Liver (tissue), 9 donors: ENCODE data around the gene TSR2. TPM values are rescaled to one million over a fixed set of nuclear protein-coding genes. Genes with fewer than 3 reads are reported as not detected.
A peak's percentile ranks its signal among the peaks of the same experiment; 100 is the strongest.

Experiments
- DNase-seq: peaks from one replicate; pipeline ENCODE4 v3.0.0-alpha.2; 2017; ENCODE audit warnings: low spot score
- H3K27ac ChIP-seq, 2 donors: one replicate each; pipeline ENCODE4 v1.7.0; 2013; ENCODE audit warnings: inconsistent platforms in 2 of 2, low read length in 2 of 2, control low read depth in 1 of 2, low read depth in 1 of 2, mild to moderate bottlenecking in 1 of 2
- H3K27me3 ChIP-seq, 4 donors: one replicate each; pipeline versions ENCODE4 v1.6.1 to v1.7.0; 2013; ENCODE audit warnings: low read length in 3 of 4, inconsistent platforms in 1 of 4, mild to moderate bottlenecking in 1 of 4, moderate library complexity in 1 of 4; ENCODE audit not compliant: control insufficient read depth in 4 of 4, insufficient read depth in 4 of 4
- H3K36me3 ChIP-seq, 4 donors: one replicate each; pipeline versions ENCODE4 v1.6.1 to v1.7.0; 2013; ENCODE audit warnings: low read length in 3 of 4, mild to moderate bottlenecking in 3 of 4, low read depth in 1 of 4, moderate library complexity in 1 of 4; ENCODE audit not compliant: control insufficient read depth in 4 of 4, insufficient read depth in 3 of 4
- H3K4me1 ChIP-seq, 4 donors: one replicate each; pipeline versions ENCODE4 v1.6.1 to v1.7.0; 2013; ENCODE audit warnings: low read length in 3 of 4, mild to moderate bottlenecking in 3 of 4, moderate library complexity in 1 of 4; ENCODE audit not compliant: control insufficient read depth in 4 of 4, insufficient read depth in 4 of 4
- H3K4me3 ChIP-seq, 3 donors: one replicate each; pipeline versions ENCODE4 v1.6.1 to v1.7.0; 2013; ENCODE audit warnings: low read length in 3 of 3, control low read depth in 1 of 3, low read depth in 1 of 3, mild to moderate bottlenecking in 1 of 3
- H3K9ac ChIP-seq, 2 donors: one replicate each; pipeline ENCODE4 v1.7.0; 2013; ENCODE audit warnings: low read length in 2 of 2, mild to moderate bottlenecking in 2 of 2, moderate library complexity in 2 of 2, control low read depth in 1 of 2, low read depth in 1 of 2
- H3K9me3 ChIP-seq, 4 donors: one replicate each; pipeline versions ENCODE4 v1.6.1 to v1.7.0; 2013; ENCODE audit warnings: low read length in 3 of 4; ENCODE audit not compliant: control insufficient read depth in 4 of 4
- EGR1 ChIP-seq, 2 donors: IDR thresholded peaks; 2 replicates each; pipeline ENCODE4 v1.6.1; 2016 to 2018; ENCODE audit warnings: antibody characterized with exemption in 2 of 2, low read depth in 2 of 2
- FOXA1 ChIP-seq: IDR thresholded peaks from 2 replicates; pipeline ENCODE4 v1.6.1; 2016; ENCODE audit warnings: antibody characterized with exemption
- FOXA2 ChIP-seq: IDR thresholded peaks from 2 replicates; pipeline ENCODE4 v1.6.1; 2016; ENCODE audit warnings: antibody characterized with exemption
- GABPA ChIP-seq, 2 donors: IDR thresholded peaks in 1 of 2; conservative IDR thresholded peaks in 1 of 2; 2 replicates each; pipeline ENCODE4 v1.6.1; 2016; ENCODE audit warnings: antibody characterized with exemption in 2 of 2, mild to moderate bottlenecking in 1 of 2, moderate library complexity in 1 of 2
- HNF4A ChIP-seq, 2 donors: conservative IDR thresholded peaks; 2 replicates each; pipeline ENCODE4 v1.6.1; 2016; ENCODE audit warnings: antibody characterized with exemption in 2 of 2, mild to moderate bottlenecking in 2 of 2
- HNF4G ChIP-seq: IDR thresholded peaks from 2 replicates; pipeline ENCODE4 v1.6.1; 2016; ENCODE audit warnings: antibody characterized with exemption
- JUND ChIP-seq, 2 donors: IDR thresholded peaks; 2 replicates each; pipeline ENCODE4 v1.6.1; 2016; ENCODE audit warnings: antibody characterized with exemption in 2 of 2
- RAD21 ChIP-seq, 2 donors: IDR thresholded peaks; 2 replicates each; pipeline ENCODE4 v1.6.1; 2016; ENCODE audit warnings: antibody characterized with exemption in 2 of 2, mild to moderate bottlenecking in 2 of 2
- RXRA ChIP-seq, 2 donors: IDR thresholded peaks; 2 replicates each; pipeline ENCODE4 v1.6.1; 2017 to 2018; ENCODE audit warnings: antibody characterized with exemption in 2 of 2, mild to moderate bottlenecking in 1 of 2
- SP1 ChIP-seq: IDR thresholded peaks from 2 replicates; pipeline ENCODE4 v1.6.1; 2018; ENCODE audit warnings: antibody characterized with exemption, mild to moderate bottlenecking
- WGBS: extraction: QIAGEN DNeasy Blood & Tissue Kit; methylation state at CpG from one replicate; pipeline ENCODE4 v1.1.7; 2013; 5-methylcytosine and 5-hydroxymethylcytosine counted together
- polyA plus RNA-seq, 2 donors: library from polyadenylated mRNA; stranded (reverse) in 1 of 2; unstranded in 1 of 2; fragments of 200-250 nt in 1 of 2; fragments of >200 nt in 1 of 2; fragmentation: Nextera tagmentation in 1 of 2; extraction: Ambion mirVana in 1 of 2; gene quantifications; one replicate each; pipeline versions ENCODE4 v1.2.1 to v1.2.3, GENCODE V29; 2013 to 2015
- total RNA-seq, 2 donors: library from RNA; depleted of rRNA; stranded (reverse); fragments of >200 nt; gene quantifications; one replicate each; pipeline ENCODE4 v1.2.3, GENCODE V29; 2014
- TF ChIP-seq, protein P1 (sequence below): IDR thresholded peaks from 2 replicates; pipeline ENCODE4 v1.6.1; 2016; ENCODE audit warnings: antibody characterized with exemption
- TF ChIP-seq, protein P2 (sequence below): IDR thresholded peaks from 2 replicates; pipeline ENCODE4 v1.6.1; 2016; ENCODE audit warnings: antibody characterized with exemption
- TF ChIP-seq, protein P3 (sequence below): fragments of 150-350 bp; IDR thresholded peaks from 2 replicates; pipeline ENCODE4 v1.5.1; 2017; ENCODE audit warnings: improper control_type of control experiment, low read depth, low read length; ENCODE audit not compliant: missing input control
- donor health status: healthy.
- donor health status: healthy.
- donor health status: healthy.
- donor health status: healthy.
- donor health status: healthy.

TSR2 gene
- total and polyA plus RNA-seq, 4 donors, result 7.9 to 22.1 (median 14.1) TPM

DNA sequence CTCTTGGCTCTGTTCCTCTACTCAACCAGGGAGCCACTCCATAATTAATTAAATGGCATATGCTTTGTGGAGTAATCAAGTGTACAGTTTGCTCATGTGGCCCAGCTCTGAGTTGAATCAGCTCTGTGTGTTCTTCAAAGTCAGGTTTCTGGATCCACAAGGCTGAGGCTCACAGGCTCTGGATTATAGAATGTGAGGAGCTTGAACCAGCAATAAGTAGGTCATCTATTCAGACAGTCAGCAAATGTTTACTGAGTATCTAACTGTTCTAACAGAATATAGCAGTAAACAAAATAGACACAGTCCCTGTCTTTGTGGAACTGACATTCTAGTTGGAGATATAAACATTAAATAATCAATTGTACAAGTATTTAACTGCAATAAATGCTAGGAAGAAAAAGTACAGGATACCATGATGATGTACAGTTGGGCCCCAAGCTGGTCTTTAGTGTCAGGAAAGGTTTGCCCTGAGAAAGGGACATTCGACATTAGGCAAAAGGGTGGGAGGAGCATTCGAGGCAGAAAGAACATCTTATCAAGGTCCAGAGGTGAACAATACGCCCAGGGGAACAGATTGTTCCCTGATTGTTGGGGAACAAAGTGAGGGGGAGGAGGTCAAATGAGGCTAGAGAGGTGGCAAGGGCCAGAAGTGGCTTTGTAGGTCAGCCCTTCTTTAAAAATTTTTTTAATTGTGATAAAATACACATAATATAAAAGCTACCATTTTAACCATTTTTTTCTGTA, 20.5 kb upstream of the TSR2 start (continued):
- TF ChIP-seq, protein P1, sequence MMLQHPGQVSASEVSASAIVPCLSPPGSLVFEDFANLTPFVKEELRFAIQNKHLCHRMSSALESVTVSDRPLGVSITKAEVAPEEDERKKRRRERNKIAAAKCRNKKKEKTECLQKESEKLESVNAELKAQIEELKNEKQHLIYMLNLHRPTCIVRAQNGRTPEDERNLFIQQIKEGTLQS, result no peak

DNA sequence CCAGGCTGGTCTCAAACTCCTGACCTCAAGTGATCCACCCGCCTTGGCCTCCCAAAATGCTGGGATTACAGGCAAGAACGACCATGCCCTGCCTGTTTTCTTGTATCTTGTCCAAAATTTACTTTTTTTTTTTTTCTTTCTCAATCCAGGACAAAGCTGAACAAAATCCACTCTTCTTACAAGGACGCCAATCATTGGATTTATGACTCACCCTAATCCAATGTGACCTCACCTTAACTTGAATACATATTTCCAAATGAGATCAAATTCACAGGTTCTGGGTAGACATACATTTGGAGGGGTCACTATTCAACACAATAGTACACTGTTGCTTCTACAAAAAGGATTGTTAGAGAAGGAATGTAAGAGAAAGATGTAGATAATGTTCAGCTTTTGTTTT, 18.0 kb upstream of the TSR2 start:
- no peaks in the 10 kb centered on the region for H3K36me3 ChIP-seq
- peaks cover 0 to 6% (median 3%) of the 10 kb centered on the region in 4 donors for H3K4me1 ChIP-seq
- TF ChIP-seq RAD21 (IDR thresholded peaks at IDR 0.05) (no peak), RXRA (IDR thresholded peaks at IDR 0.05) (peak in 1 of 2 donors; percentile 70), SP1 (no peak), JUND (IDR thresholded peaks at IDR 0.05) (peak; percentile 43 to 74), EGR1 (IDR thresholded peaks at IDR 0.05; ENCODE audit: low read depth in 2 of 2) (no peak), GABPA (IDR thresholded peaks at IDR 0.05 in 1 of 2, conservative IDR thresholded peaks at IDR 0.05 in 1 of 2) (no peak), HNF4A (conservative IDR thresholded peaks at IDR 0.05) (peak in 1 of 2 donors; percentile 20)
- TF ChIP-seq, protein P2, sequence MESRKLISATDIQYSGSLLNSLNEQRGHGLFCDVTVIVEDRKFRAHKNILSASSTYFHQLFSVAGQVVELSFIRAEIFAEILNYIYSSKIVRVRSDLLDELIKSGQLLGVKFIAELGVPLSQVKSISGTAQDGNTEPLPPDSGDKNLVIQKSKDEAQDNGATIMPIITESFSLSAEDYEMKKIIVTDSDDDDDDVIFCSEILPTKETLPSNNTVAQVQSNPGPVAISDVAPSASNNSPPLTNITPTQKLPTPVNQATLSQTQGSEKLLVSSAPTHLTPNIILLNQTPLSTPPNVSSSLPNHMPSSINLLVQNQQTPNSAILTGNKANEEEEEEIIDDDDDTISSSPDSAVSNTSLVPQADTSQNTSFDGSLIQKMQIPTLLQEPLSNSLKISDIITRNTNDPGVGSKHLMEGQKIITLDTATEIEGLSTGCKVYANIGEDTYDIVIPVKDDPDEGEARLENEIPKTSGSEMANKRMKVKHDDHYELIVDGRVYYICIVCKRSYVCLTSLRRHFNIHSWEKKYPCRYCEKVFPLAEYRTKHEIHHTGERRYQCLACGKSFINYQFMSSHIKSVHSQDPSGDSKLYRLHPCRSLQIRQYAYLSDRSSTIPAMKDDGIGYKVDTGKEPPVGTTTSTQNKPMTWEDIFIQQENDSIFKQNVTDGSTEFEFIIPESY, result no peak
- WGBS, result 39% methylated on average over 3 of the region's 3 CpGs
- no peak for DNase-seq
- H3K9ac ChIP-seq, result no peak overlapping the region
- H3K9me3 ChIP-seq, result no peaks in the 10 kb centered on the region
- H3K27me3 ChIP-seq, result no peaks in the 10 kb centered on the region
- no peak overlapping the region for H3K4me3 ChIP-seq
- H3K27ac ChIP-seq, result no peak overlapping the region

DNA sequence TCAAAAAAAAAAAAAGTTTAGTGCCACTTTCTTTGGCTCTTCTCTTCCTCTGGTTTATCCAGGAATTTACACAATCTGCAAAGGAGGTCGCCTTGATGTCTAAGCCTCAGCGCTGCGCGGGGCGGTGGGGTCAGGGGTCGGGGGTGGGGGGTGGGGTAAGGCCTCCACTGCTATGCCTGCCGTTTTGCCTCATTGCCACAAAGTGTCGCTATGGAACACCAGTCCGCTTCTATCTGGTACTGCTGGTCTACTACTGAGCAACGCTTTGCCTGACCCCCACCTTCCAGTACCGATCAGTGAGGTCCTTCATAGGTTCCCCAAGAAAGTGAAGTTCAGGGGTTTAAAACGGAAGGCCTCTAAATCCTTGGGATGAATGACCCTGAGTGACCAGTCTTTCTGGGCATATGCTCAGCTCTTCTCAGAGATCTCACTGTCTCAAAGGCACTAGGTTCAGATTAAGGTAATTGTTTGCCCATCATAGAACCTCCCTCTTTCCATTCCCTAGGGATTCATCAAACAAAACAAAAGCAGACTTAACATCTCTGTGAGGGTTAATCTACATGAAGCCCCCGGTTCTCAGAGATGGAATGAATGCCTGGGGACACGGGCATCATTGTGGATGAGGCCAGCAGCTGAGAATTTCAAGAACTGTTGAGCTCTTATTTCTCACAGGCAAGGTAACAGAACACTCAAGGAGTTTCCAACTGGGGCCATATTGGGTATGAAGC, 16.9 kb upstream of the TSR2 start:
- no peak for DNase-seq
- H3K9me3 ChIP-seq, result no peaks in the 10 kb centered on the region
- H3K4me3 ChIP-seq, result no peak overlapping the region
- H3K36me3 ChIP-seq, result no peaks in the 10 kb centered on the region
- TF ChIP-seq, protein P1, result no peak
- TF ChIP-seq RXRA (IDR thresholded peaks at IDR 0.05), result no peak
- TF ChIP-seq FOXA2, result no peak
- TF ChIP-seq FOXA1, result no peak
- TF ChIP-seq, protein P3, sequence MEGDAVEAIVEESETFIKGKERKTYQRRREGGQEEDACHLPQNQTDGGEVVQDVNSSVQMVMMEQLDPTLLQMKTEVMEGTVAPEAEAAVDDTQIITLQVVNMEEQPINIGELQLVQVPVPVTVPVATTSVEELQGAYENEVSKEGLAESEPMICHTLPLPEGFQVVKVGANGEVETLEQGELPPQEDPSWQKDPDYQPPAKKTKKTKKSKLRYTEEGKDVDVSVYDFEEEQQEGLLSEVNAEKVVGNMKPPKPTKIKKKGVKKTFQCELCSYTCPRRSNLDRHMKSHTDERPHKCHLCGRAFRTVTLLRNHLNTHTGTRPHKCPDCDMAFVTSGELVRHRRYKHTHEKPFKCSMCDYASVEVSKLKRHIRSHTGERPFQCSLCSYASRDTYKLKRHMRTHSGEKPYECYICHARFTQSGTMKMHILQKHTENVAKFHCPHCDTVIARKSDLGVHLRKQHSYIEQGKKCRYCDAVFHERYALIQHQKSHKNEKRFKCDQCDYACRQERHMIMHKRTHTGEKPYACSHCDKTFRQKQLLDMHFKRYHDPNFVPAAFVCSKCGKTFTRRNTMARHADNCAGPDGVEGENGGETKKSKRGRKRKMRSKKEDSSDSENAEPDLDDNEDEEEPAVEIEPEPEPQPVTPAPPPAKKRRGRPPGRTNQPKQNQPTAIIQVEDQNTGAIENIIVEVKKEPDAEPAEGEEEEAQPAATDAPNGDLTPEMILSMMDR, result no peak
- no peak for TF ChIP-seq HNF4G
- no peak for TF ChIP-seq HNF4A (conservative IDR thresholded peaks at IDR 0.05)
- TF ChIP-seq JUND (IDR thresholded peaks at IDR 0.05), result no peak
- H3K9ac ChIP-seq, result no peak overlapping the region
- peaks cover 0 to 6% (median 3%) of the 10 kb centered on the region in 4 donors for H3K4me1 ChIP-seq
- WGBS, result 54% methylated on average over 14 of the region's 14 CpGs
- H3K27ac ChIP-seq, result no peak overlapping the region
- no peaks in the 10 kb centered on the region for H3K27me3 ChIP-seq
